GM19324 (cell line): ENCODE results near the gene PSMD14.
"Not testable (repeated sequence)": the region's sequence is repeated elsewhere in the genome, so short reads cannot be mapped to it uniquely, and the experiment has no call there.

Source experiments
- ATAC-seq: cut with Tn5 transposase; IDR thresholded peaks from one replicate; pipeline ENCODE4 v1.9.1; 2021; ENCODE audit warnings: mild to moderate bottlenecking, moderate library complexity; ENCODE audit not compliant: unreplicated experiment, low FRiP score

PSMD14 gene

DNA sequence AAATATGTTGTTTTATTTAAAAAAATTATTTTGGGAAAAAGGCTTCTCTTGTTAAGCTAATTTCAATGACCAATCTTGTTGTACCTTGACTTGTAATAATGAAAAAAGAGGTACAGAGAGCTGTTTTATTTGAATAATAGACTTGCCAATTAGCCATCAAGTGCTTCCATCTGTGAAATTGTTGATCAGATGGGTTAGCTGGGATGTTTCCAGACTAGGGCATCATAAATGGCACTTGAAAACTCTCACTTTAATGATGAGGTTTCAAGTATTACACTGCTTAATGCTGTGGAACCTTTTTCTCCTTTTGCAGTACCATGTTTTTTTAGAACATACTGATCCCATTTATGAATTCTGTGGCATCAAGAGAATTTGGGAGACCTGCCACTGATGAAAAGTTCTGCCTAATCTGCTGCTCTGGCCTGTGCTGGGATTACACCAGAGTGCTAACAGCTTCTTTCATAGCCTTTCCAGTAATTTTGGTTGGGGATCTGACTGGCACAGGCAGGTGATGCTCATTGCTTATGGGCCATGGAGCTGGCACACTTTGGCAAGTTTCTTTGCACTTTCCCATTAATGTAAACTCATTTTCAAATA lies 24.2 kb downstream of the PSMD14 start:
- ATAC-seq = no peak

DNA sequence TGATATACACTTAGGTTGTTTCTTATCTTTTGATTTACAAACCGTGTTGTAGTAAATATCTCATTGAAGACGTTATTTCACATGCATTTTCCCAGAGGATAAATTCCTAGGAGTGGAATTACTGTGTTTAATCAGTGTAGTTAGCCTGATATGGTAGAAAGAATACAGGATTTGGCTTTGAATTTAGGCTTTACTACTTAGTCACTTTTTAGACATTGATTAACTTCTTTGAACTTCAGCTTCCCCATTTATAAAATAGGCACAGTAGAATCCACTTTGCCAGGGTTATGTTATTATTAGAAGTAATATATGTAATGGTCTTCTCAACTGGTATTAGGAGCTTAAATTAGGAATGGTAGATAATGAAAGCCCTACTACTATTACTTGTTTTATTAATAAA lies 27.4 kb downstream of the PSMD14 start:
- ATAC-seq = no peak

DNA sequence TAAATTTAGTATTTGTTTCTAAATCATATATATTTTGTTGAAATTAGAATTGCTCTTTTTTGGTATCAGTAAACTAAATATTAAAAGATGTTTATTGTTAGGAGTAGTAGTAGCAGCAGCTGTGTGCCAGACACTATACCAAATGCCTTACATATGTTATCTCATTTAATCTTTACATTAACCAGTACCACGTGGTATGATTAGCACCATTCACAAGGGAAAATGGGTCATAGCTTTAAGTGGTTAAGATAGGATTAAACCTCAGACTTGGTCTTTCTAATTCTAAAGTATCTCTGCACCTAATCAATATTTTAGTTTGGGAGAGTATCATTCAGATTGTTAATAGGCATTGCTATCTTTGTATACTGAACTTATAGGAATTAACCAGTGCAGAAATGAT lies 29.0 kb downstream of the PSMD14 start:
- no peak for ATAC-seq

DNA sequence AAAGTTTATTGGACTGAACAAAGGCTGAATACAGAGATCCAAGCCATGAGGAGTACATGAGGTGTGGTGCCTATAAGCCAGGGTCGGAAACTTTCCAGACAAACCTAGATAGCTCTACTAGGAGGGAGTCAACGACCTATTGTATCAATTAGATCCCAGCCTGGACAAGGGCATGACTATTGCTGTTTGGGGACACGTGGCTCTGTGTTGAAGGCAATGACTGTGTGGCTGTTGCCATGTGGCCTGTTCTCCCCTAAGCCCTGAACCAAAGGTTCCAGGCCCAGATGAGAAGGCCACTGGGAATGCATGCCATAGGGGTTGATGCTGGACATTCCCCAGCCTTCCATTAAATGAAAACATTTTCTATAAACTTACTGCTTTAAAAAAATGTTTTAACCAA lies 31.3 kb downstream of the PSMD14 start:
- ATAC-seq = not testable (repeated sequence)

DNA sequence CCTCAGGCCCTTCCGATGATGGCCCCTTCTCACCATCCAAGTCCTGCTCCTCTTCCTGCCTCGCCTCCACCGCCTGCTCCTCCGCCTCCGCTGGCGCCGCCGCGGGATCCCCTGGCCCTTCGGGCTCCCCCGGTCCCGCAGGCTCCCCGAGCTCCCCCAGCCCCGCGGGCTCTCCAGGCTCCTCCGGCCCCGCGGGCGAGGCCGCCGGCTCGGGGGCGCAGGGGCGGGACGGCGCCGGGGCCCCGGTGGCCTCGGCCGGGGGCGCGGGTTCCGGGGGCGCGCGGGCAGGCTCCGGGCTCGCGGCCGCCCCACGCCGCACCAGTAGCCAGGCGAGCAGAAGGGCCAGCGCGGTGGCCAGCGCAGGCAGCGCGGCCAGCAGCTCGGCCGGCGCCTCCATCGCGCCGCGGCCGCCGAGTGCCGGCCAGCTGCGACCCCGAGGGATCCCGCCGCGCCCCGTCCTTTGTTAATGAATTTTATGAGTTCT lies 32.7 kb downstream of the PSMD14 start:
- ATAC-seq = not testable (repeated sequence)

DNA sequence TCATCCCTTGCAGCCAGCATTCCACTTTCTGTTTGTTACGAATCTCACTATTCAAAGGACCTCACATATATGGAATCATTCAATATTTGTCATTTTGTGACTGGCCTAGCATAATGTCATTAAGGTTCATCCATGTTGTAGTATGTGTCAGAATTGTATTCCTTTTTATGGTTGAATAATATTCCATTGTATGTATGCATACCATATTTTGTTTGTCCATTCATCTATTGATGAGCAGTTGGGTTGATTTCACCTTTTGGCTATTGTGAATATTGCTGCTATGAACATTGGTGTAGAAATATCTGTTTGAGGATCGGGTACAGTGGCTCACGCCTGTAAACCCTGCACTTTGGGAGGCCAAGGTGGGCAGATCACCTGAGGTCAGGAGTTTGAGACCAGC lies 35.0 kb downstream of the PSMD14 start:
- ATAC-seq = no peak

DNA sequence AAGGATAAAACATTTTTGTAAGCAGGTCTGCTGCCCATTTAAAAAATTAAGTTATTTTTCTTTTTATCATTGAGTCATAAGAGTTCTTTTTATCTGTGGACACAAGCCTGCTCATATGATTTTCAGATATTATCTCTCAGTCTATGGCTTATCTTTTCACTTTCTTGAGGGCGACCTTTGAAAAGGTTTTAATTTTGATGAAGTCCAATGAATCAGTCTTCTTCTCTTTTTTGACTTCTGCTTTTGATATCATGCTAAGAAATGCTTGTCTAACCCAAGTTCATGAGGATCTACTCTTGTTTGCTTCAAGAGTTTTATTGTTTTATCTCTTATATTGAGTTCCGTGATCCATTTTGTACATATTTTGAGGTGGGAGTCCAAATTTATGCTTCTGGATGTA lies 36.5 kb downstream of the PSMD14 start:
- ATAC-seq = no peak

DNA sequence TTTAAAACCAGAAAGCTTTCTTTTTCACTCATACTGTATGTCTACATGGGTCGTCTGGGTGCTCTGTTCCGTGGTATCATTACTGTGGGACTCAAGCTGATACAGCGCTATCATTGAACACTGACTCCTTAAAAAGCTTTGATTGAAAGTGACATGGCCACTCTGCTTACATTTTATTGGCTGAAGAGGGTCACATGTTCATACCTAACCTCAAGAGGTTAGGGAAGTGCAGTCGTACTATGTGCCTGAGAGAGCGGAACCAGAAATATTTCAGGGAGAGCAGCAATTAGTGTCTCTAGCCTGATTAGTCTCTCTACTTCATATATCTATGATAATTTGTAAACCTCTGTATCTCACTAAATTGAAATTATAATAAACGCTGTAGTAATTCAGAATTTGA lies 43.5 kb downstream of the PSMD14 start:
- no peak for ATAC-seq

DNA sequence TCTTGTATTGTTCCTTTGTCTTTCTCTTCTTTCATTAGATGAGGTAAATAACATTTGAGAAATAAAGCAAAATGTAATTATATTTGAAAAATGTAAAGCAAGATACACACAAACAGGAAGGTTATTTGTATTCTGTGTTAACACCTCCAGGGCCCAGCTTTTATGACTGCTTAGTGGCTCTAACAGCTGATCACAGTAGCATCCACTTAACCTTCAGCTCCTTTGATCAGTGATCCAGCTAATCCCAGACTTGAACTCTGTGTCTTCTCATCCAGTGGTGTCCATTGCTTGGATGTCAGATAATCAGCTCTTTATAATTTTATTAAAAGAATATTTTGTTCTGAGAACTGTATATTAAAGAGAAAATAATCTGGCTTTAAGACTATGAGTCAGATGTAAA lies 44.5 kb downstream of the PSMD14 start:
- ATAC-seq = no peak

DNA sequence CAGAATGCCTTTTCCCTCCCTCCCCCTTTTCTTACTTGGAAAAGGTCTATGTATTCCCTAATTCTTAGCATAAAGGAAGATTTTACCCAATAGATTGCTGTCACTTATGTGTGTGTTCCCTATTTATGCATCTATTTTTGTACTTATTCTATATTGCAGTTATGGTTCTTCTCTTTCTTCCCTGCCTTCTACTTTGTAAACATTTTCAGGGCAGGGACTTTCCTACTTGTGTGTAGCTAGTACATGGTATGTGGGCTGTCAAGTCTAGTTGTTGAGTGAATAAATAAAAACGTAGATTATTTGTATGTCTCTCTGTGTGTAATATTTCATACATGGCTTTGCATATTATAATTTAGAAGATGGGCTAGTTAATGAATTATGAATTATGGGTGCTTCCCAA lies 45.3 kb downstream of the PSMD14 start:
- no peak for ATAC-seq

DNA sequence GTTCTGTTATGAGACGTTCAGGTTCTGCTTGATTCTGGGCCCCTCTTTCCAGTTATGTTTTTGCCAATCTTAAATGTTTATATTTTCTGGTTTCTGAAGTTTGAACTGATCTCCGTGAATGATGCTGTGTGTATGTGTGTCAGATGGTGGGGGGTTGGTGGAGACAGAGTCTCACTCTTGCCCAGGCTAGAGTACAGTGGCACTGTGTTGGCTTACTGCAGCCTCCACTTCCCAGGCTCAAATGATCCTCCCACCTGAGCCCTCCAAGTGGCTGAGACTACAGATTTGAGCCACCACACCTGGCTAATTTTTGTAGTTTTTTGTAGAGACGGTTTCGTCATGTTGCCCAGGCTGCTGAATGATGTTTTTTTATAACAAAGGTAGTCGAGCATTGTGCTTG lies 45.9 kb downstream of the PSMD14 start:
- ATAC-seq = no peak

DNA sequence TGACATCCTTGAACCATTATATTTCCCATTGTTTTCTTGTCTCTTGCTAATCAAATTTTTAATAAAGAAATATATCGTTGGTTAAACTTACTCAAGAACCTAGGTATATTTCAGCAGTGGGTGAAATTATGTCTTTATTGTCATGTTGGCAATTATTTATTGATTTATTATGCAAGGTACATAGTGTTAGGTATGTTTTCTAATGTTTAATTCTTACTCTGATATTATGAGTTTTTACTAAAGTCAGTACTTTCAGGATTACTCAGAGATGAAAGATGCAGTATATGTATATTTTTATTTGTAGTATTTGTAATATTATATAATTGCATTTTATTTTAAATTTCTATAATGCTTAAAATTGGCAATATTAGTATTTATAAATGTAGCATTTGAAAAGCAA lies 46.9 kb downstream of the PSMD14 start:
- no peak for ATAC-seq

DNA sequence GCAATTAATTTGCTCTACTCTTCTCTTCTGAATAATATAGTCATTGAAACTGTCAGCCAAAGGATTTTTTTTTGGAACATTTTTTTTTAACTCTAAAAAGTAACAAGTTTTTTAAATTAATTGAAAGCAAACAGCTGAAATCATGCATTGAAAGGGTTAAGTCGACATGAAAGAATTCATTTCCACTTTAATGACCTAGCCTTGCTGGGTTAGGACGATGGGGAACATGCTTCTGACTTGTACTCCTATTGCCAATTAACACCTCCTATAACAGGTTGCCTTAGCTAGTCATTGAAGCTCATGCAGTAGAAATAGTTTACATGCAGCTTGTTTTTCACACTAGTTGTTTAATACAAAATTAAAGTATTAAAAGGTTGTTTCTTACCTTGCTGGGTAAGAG lies 47.8 kb downstream of the PSMD14 start:
- ATAC-seq = no peak

DNA sequence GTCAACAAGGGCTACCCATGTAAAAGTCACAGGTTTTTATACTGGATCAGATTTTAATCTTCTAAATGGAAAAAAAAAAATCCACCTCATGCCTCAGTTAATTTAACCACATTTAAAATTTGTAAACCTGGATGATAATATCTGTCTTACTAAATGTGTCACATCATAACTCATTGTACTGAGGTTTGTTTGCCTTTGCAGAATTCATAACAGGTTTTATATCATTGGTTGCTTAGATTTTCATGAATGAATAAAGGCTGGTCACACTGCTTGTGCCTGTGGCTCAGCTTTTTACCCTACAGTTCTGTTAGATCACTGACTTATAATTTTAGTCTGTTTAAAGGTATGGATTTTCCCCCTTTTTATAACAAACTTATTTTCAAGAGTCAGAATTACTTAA lies 48.9 kb downstream of the PSMD14 start:
- ATAC-seq = no peak

DNA sequence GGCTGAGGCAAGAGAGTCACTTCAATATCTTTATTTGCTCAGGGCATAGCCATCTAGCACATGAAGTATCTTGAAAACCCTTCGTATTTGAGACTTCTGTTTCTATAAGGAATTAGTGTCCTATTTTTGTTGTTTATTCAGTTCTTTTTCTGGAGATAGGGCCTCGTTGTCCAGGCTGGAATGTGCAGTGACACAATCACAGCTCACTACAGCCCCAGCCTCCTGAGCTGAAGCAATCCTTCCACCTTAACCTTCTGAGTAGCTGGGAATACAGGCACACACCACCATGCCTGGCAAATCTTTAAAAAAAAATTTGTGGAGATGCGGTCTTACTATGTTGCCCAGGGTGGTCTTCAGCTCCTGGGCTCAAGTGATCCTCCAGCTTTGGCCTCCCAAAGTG lies 50.6 kb downstream of the PSMD14 start:
- no peak for ATAC-seq

DNA sequence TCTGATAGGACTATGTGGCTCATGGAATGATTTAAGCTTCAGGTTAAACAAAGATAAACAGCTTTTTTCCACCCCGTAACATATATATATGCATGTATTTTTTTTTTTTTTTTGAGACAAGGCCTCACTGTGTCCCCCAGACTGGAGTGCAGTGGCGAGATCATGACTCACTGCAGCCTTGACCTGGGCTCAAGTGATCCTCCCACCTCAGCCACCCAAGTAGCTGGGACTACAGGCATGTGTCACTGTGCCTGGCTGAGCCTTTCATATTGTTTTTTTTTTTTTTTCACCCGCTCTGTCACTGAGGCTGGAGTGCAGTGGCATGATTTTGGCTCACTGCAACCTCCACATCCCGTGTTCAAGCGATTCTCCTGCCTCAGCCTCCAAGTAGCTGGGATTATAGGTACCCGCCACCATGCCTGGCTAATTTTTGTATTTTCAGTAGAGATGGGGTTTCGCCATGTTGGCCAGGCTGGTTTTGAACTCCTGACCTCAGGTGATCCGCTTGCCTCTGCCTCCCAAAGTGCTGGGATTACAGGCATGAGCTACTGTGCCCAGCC lies 52.0 kb downstream of the PSMD14 start:
- ATAC-seq = not testable (repeated sequence)

DNA sequence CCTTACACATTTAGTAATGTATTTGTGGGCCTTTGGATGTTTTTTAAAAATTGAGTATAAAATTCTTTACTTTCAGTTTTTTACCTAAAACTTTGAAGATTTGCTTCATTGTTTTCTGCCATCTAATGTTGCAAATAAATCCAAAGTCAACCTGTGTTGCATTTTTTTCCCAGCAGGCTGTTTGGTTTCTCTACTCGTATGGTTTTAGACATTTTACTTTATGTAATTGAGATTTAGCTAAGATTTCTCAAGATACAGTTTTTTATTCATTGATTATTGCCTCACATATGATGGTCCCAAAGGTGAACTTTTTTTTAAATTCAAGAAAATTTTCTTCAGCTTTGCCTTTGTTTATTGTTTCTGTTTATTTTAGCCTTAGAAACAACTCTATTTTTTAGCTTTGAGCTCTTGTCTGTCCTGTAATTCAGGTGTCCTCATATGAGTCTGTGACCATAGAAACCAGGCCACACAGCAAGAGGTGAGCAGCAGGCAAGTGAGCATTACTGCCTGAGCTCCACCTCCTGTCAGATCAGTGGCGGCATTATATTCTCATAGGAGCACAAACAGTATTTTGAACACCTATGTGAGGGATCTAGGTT lies 54.4 kb downstream of the PSMD14 start:
- no peak for ATAC-seq

DNA sequence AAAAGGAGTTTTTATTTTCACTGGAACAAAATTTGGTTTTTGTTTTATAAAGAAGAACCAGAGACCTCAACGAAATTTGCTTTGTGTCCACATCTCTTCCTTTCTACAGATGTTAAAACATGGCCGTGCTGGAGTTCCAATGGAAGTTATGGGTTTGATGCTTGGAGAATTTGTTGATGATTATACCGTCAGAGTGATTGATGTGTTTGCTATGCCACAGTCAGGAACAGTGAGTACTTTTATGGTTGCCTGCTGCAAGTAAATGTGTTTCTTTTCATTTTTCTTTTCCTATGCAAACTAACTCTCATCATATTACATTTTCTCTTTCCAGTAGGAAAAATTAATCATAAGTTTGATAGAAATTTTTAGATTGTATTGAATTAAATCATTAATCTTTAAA lies 59.5 kb downstream of the PSMD14 start:
- ATAC-seq = no peak

DNA sequence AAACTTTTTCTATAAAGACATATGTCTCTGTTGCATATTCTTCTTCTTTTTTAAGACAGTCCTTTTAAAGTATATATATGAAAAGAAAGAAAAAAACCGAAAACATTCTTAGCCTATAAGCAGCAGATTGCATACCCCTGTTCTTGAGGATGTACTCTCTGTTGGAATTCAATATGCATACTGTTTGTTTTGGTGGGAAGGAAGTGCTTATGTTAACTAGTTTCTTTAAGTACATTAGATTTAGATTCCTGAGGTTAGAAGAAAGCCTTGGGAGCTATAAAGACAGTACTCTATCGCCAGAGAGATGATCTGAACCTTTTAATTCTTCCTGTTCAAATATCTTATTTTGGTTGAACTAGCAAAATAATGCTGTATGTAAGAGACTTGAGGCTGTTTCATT lies 61.1 kb downstream of the PSMD14 start:
- ATAC-seq = no peak

DNA sequence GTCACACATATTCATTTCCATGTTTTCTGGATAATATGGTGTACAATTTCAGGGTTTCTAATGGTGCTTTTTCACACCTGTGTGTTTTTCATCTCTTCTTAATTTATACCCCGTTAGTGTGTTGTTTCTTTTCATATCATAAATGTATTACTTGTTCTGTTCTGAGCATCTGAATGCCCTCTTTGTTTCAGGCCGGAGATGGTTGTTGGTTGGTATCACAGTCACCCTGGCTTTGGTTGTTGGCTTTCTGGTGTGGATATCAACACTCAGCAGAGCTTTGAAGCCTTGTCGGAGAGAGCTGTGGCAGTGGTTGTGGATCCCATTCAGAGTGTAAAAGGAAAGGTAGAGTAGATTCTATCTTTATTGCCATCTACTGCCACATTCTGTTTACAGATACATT lies 62.8 kb downstream of the PSMD14 start:
- ATAC-seq = no peak

DNA sequence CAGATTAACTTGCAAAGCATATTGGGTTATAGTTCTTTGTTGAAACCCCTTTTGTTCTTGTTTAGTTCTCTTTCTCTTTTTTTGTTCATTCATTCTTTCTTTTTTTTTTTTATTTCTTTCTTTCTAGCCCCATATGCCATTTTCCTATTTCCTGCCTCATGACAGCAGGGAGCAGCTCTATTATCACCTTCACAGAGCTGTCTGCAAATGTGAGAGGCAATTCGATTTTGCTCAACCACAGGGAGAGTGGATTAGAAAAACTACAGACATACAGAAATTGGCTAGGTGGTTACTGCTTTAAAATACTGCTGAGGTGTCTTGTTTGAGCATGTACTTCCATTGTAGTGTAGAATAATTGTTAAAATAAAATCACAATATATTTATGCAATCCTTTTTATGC lies 63.6 kb downstream of the PSMD14 start:
- ATAC-seq = no peak

DNA sequence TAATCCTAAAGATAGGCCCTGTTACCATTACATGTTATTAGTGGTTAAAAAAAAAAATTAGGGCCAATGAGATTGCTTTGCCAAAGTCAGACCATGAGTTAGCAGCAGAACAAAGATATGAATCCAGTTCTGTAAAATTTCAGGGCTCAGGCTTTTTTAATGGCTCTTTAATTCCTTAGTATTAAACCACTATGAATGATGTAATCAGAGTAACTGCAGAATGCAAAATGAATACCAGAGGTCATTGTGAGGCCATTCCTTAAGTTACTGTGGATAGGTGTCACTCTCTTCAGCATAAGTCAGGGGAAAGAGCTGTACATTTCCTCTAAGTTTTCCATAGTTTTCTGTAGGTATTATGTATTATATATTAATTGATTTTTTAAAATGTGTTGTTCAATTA lies 65.7 kb downstream of the PSMD14 start:
- no peak for ATAC-seq
